ENCODE data around the gene MYO1H. TPM values are rescaled to one million over a fixed set of nuclear protein-coding genes. Genes with fewer than 3 reads are reported as not detected.

The MYO1H gene
- total RNA-seq, 1 experiment from 2014 or later: not detected

GRCh38 chr12:109440851-109441490 is 93.3 kb downstream of the MYO1H start:
- Histone ChIP-seq H3K79me2 (ENCODE audit: low read length) (no peaks in the 10 kb centered on the region), H3K36me3 (ENCODE audit: insufficient read depth, low read length) (no peaks in the 10 kb centered on the region), H3K27ac (ENCODE audit: low read length) (no peak overlapping the region), H3K4me3 (ENCODE audit: low read length) (no peak overlapping the region), H3K4me2 (ENCODE audit: low read depth, low read length, poor library complexity, severe bottlenecking) (no peak overlapping the region), H3K27me3 (ENCODE audit: low read length) (no peaks in the 10 kb centered on the region), H3K9me2 (replicated peaks; ENCODE audit: insufficient read depth, low read length) (no peaks in the 10 kb centered on the region), H2AFZ (ENCODE audit: low read length) (no peak overlapping the region), H3K4me1 (ENCODE audit: low read length) (no peaks in the 10 kb centered on the region), H3K9me3 (ENCODE audit: low read length) (no peaks in the 10 kb centered on the region), H4K20me1 (ENCODE audit: insufficient read depth, low read depth, low read length) (no peaks in the 10 kb centered on the region), H3K9ac (ENCODE audit: low read length) (no peak overlapping the region)
- no peak for DNase-seq

GRCh38 chr12:109443794-109444193 is 96.1 kb downstream of the MYO1H start:
- Histone ChIP-seq H3K9ac (ENCODE audit: low read length) (no peak overlapping the region), H3K27me3 (ENCODE audit: low read length) (no peaks in the 10 kb centered on the region), H3K79me2 (ENCODE audit: low read length) (no peaks in the 10 kb centered on the region), H3K9me3 (ENCODE audit: low read length) (no peaks in the 10 kb centered on the region), H3K9me2 (replicated peaks; ENCODE audit: insufficient read depth, low read length) (no peaks in the 10 kb centered on the region), H3K27ac (ENCODE audit: low read length) (no peak overlapping the region), H3K4me2 (ENCODE audit: low read depth, low read length, poor library complexity, severe bottlenecking) (no peak overlapping the region), H2AFZ (ENCODE audit: low read length) (no peak overlapping the region), H3K4me1 (ENCODE audit: low read length) (no peaks in the 10 kb centered on the region), H3K36me3 (ENCODE audit: insufficient read depth, low read length) (no peaks in the 10 kb centered on the region), H3K4me3 (ENCODE audit: low read length) (no peak overlapping the region), H4K20me1 (ENCODE audit: insufficient read depth, low read depth, low read length) (no peaks in the 10 kb centered on the region)
- DNase-seq: no peak

- no peak overlapping the region for H3K27ac ChIP-seq (ENCODE audit: low read length)
- no peaks in the 10 kb centered on the region for H3K4me1 ChIP-seq (ENCODE audit: low read length)
- no peak overlapping the region for H3K9ac ChIP-seq (ENCODE audit: low read length)
- H3K9me3 ChIP-seq (ENCODE audit: low read length): no peaks in the 10 kb centered on the region
- no peaks in the 10 kb centered on the region for H3K36me3 ChIP-seq (ENCODE audit: insufficient read depth, low read length)
- H3K9me2 ChIP-seq (replicated peaks; ENCODE audit: insufficient read depth, low read length): no peaks in the 10 kb centered on the region
- DNase-seq: no peak
- no peaks in the 10 kb centered on the region for H4K20me1 ChIP-seq (ENCODE audit: insufficient read depth, low read depth, low read length)
- H3K4me2 ChIP-seq (ENCODE audit: low read depth, low read length, poor library complexity, severe bottlenecking): no peak overlapping the region
- no peak overlapping the region for H2AFZ ChIP-seq (ENCODE audit: low read length)
- no peaks in the 10 kb centered on the region for H3K27me3 ChIP-seq (ENCODE audit: low read length)
- H3K4me3 ChIP-seq (ENCODE audit: low read length): no peak overlapping the region
- 0 out of 2 replicates have a peak, but pooled peaks cover 2% of the 10 kb centered on the region for H3K79me2 ChIP-seq (ENCODE audit: low read length)
Observed at GRCh38 chr12:109444259-109444658, 96.6 kb downstream of the MYO1H start.

GRCh38 chr12:109445191-109445609 is 97.5 kb downstream of the MYO1H start:
- no peaks in the 10 kb centered on the region for H3K27me3 ChIP-seq (ENCODE audit: low read length)
- no peak overlapping the region for H3K4me3 ChIP-seq (ENCODE audit: low read length)
- no peaks in the 10 kb centered on the region for H3K9me3 ChIP-seq (ENCODE audit: low read length)
- H3K9me2 ChIP-seq (replicated peaks; ENCODE audit: insufficient read depth, low read length): no peaks in the 10 kb centered on the region
- no peak overlapping the region for H3K9ac ChIP-seq (ENCODE audit: low read length)
- no peaks in the 10 kb centered on the region for H3K4me1 ChIP-seq (ENCODE audit: low read length)
- no peaks in the 10 kb centered on the region for H3K36me3 ChIP-seq (ENCODE audit: insufficient read depth, low read length)
- H3K4me2 ChIP-seq (ENCODE audit: low read depth, low read length, poor library complexity, severe bottlenecking): no peak overlapping the region
- H3K79me2 ChIP-seq (ENCODE audit: low read length): peaks cover 2% of the 10 kb centered on the region; the same call in 1 of the 2 replicates
- no peak for DNase-seq
- 0 out of 2 replicates have a peak, but pooled peaks cover 2% of the 10 kb centered on the region for H4K20me1 ChIP-seq (ENCODE audit: insufficient read depth, low read depth, low read length)
- no peak overlapping the region for H3K27ac ChIP-seq (ENCODE audit: low read length)
- H2AFZ ChIP-seq (ENCODE audit: low read length): no peak overlapping the region

GRCh38 chr12:109446869-109447268 is 99.2 kb downstream of the MYO1H start:
- no peak overlapping the region for H3K27ac ChIP-seq (ENCODE audit: low read length)

GRCh38 chr12:109447482-109447881 is 99.8 kb downstream of the MYO1H start:
- no peaks in the 10 kb centered on the region for H3K27me3 ChIP-seq (ENCODE audit: low read length)

More at GRCh38 chr12:109446869-109447268, 99.2 kb downstream of the MYO1H start:
- H3K9me2 ChIP-seq (replicated peaks; ENCODE audit: insufficient read depth, low read length): no peaks in the 10 kb centered on the region
- peaks cover 2% of the 10 kb centered on the region; the same call in 1 of the 2 replicates for H3K79me2 ChIP-seq (ENCODE audit: low read length)
- no peaks in the 10 kb centered on the region for H3K27me3 ChIP-seq (ENCODE audit: low read length)
- no peak for DNase-seq
- no peak overlapping the region for H2AFZ ChIP-seq (ENCODE audit: low read length)
- no peak overlapping the region for H3K4me3 ChIP-seq (ENCODE audit: low read length)
- no peak overlapping the region for H3K4me2 ChIP-seq (ENCODE audit: low read depth, low read length, poor library complexity, severe bottlenecking)
- 0 out of 2 replicates have a peak, but pooled peaks cover 5% of the 10 kb centered on the region for H4K20me1 ChIP-seq (ENCODE audit: insufficient read depth, low read depth, low read length)
- H3K4me1 ChIP-seq (ENCODE audit: low read length): no peaks in the 10 kb centered on the region
- no peaks in the 10 kb centered on the region for H3K36me3 ChIP-seq (ENCODE audit: insufficient read depth, low read length)
- no peaks in the 10 kb centered on the region for H3K9me3 ChIP-seq (ENCODE audit: low read length)
- H3K9ac ChIP-seq (ENCODE audit: low read length): no peak overlapping the region

GRCh38 chr12:109448272-109448671 is 100.6 kb downstream of the MYO1H start:
- no peak overlapping the region for H3K4me3 ChIP-seq (ENCODE audit: low read length)
- no peak overlapping the region for H3K4me2 ChIP-seq (ENCODE audit: low read depth, low read length, poor library complexity, severe bottlenecking)
- H3K36me3 ChIP-seq (ENCODE audit: insufficient read depth, low read length): no peaks in the 10 kb centered on the region

More at GRCh38 chr12:109447482-109447881, 99.8 kb downstream of the MYO1H start:
- no peak overlapping the region for H3K9ac ChIP-seq (ENCODE audit: low read length)
- H3K79me2 ChIP-seq (ENCODE audit: low read length): peaks cover 2% of the 10 kb centered on the region; the same call in 1 of the 2 replicates
- H4K20me1 ChIP-seq (ENCODE audit: insufficient read depth, low read depth, low read length): 0 out of 2 replicates have a peak, but pooled peaks cover 5% of the 10 kb centered on the region
- no peak overlapping the region for H3K27ac ChIP-seq (ENCODE audit: low read length)
- no peaks in the 10 kb centered on the region for H3K36me3 ChIP-seq (ENCODE audit: insufficient read depth, low read length)
- no peak overlapping the region for H2AFZ ChIP-seq (ENCODE audit: low read length)
- H3K4me3 ChIP-seq (ENCODE audit: low read length): no peak overlapping the region
- H3K9me3 ChIP-seq (ENCODE audit: low read length): no peaks in the 10 kb centered on the region
- no peak overlapping the region for H3K4me2 ChIP-seq (ENCODE audit: low read depth, low read length, poor library complexity, severe bottlenecking)
- no peaks in the 10 kb centered on the region for H3K4me1 ChIP-seq (ENCODE audit: low read length)
- H3K9me2 ChIP-seq (replicated peaks; ENCODE audit: insufficient read depth, low read length): no peaks in the 10 kb centered on the region
- no peak for DNase-seq

GRCh38 chr12:109448707-109449390 is 101.1 kb downstream of the MYO1H start:
- Histone ChIP-seq H3K9ac (ENCODE audit: low read length) (no peak overlapping the region), H3K27ac (ENCODE audit: low read length) (no peak overlapping the region), H3K36me3 (ENCODE audit: insufficient read depth, low read length) (peaks cover 4% of the 10 kb centered on the region; the same call in 1 of the 2 replicates), H3K79me2 (ENCODE audit: low read length) (peaks cover 2% of the 10 kb centered on the region; the same call in 1 of the 2 replicates), H4K20me1 (ENCODE audit: insufficient read depth, low read depth, low read length) (0 out of 2 replicates have a peak, but pooled peaks cover 5% of the 10 kb centered on the region), H3K4me1 (ENCODE audit: low read length) (no peaks in the 10 kb centered on the region), H3K27me3 (ENCODE audit: low read length) (no peaks in the 10 kb centered on the region), H3K9me3 (ENCODE audit: low read length) (no peaks in the 10 kb centered on the region), H2AFZ (ENCODE audit: low read length) (no peak overlapping the region), H3K9me2 (replicated peaks; ENCODE audit: insufficient read depth, low read length) (no peaks in the 10 kb centered on the region), H3K4me2 (ENCODE audit: low read depth, low read length, poor library complexity, severe bottlenecking) (no peak overlapping the region), H3K4me3 (ENCODE audit: low read length) (no peak overlapping the region)
- DNase-seq: no peak

More at GRCh38 chr12:109448272-109448671, 100.6 kb downstream of the MYO1H start:
- Histone ChIP-seq H3K9me3 (ENCODE audit: low read length) (no peaks in the 10 kb centered on the region), H3K9ac (ENCODE audit: low read length) (no peak overlapping the region), H2AFZ (ENCODE audit: low read length) (no peak overlapping the region), H3K4me1 (ENCODE audit: low read length) (no peaks in the 10 kb centered on the region), H3K27ac (ENCODE audit: low read length) (no peak overlapping the region), H3K9me2 (replicated peaks; ENCODE audit: insufficient read depth, low read length) (no peaks in the 10 kb centered on the region), H3K27me3 (ENCODE audit: low read length) (no peaks in the 10 kb centered on the region), H4K20me1 (ENCODE audit: insufficient read depth, low read depth, low read length) (0 out of 2 replicates have a peak, but pooled peaks cover 5% of the 10 kb centered on the region), H3K79me2 (ENCODE audit: low read length) (peaks cover 2% of the 10 kb centered on the region; the same call in 1 of the 2 replicates)
- no peak for DNase-seq
